Measurements from ENCODE around the gene LLGL1.

- TF ChIP-seq CTCF (IDR thresholded peaks at IDR 0.05) (no peak), EZH2 (IDR thresholded peaks at IDR 0.05; ENCODE audit: borderline replicate concordance, insufficient read depth, low read depth, low read length, poor library complexity, severe bottlenecking) (no peak)
Observed at GRCh38 chr17:18257268-18257981, 32.0 kb downstream of the LLGL1 start.

Data from B cell (primary cell).